Lower leg skin (tissue), 3 donors: ENCODE data around the gene HIPK2.

Source experiments
- POLR2A ChIP-seq, 2 donors: fragments of 450-650 bp; IDR thresholded peaks; one replicate each; pipeline ENCODE4 v1.6.1; 2016 to 2017; ENCODE audit warnings: antibody characterized with exemption in 2 of 2, mild to moderate bottlenecking in 1 of 2, moderate library complexity in 1 of 2
- TF ChIP-seq, protein P1 (sequence below), 3 donors: fragments of 450-650 bp; IDR thresholded peaks; one replicate each; pipeline ENCODE4 v1.5.1; 2016; ENCODE audit warnings: antibody characterized with exemption in 3 of 3, mild to moderate bottlenecking in 3 of 3, moderate library complexity in 2 of 3

DNA sequence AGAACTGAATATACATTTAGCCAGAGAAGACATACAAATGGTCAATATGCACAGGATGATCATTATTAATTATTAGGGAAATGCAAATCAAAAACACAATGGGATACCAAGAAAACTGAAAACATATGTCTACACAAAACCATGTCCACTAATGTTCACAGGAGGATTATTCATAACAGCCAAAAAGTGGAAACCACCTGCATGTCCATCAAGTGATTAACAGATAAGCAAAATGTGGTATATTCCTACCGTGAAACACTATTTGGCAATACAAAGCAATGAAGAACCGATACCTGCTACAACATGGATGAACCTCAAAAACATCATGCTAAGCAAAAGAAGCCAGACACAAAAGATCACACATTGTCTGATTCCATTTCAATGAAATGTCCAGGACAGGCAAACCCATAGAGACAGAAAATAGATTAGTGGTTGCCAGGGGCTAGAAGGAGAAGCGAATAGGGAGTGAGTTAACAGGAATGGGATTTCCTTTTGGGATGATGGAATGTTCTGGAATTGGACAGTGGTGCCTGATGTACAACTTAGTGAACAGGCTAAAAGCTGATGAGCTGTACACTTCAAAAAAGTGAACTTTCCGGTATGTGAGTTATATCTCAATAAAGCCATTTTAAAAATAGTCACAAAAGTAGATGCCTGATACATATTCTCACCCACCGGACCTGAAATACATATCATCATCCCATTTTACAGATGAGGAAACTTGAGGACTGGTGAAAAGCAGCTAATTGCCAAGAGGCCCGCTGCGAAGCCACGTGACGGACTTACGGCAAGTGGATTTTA lies 33.6 kb downstream of the HIPK2 start:
- TF ChIP-seq POLR2A (IDR thresholded peaks at IDR 0.05): no peak
- TF ChIP-seq, protein P1, sequence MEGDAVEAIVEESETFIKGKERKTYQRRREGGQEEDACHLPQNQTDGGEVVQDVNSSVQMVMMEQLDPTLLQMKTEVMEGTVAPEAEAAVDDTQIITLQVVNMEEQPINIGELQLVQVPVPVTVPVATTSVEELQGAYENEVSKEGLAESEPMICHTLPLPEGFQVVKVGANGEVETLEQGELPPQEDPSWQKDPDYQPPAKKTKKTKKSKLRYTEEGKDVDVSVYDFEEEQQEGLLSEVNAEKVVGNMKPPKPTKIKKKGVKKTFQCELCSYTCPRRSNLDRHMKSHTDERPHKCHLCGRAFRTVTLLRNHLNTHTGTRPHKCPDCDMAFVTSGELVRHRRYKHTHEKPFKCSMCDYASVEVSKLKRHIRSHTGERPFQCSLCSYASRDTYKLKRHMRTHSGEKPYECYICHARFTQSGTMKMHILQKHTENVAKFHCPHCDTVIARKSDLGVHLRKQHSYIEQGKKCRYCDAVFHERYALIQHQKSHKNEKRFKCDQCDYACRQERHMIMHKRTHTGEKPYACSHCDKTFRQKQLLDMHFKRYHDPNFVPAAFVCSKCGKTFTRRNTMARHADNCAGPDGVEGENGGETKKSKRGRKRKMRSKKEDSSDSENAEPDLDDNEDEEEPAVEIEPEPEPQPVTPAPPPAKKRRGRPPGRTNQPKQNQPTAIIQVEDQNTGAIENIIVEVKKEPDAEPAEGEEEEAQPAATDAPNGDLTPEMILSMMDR (IDR thresholded peaks at IDR 0.05): no peak
